Natural killer cell (primary cell): ENCODE measurements around the gene CDC6. TPM values are rescaled to one million over a fixed set of nuclear protein-coding genes. Genes with fewer than 3 reads are reported as not detected.

Source experiments
- ATAC-seq, 3 donors: fragments of 150-1000 bp in 2 of 3; fragments of 200-7000 bp in 1 of 3; cut with Tn5 transposase; 1 replicate in 1 of 3; 2 replicates in 2 of 3; pipeline ENCODE4 v1.10.0; 2021; ENCODE audit warnings: mild to moderate bottlenecking in 2 of 3, moderate library complexity in 2 of 3
- DNase-seq, 2 donors: peaks; one replicate each; pipeline versions ENCODE4 v3.0.0 to v3.0.0-alpha.2; 2013 to 2021; ENCODE audit warnings: mixed read lengths in 1 of 2
- H3K27ac ChIP-seq: one replicate; pipeline ENCODE4 v1.5.1; 2013; ENCODE audit warnings: mild to moderate bottlenecking, low read length
- H3K27me3 ChIP-seq: one replicate; pipeline ENCODE4 v1.6.1; 2013; ENCODE audit warnings: low read length; ENCODE audit not compliant: control insufficient read depth, insufficient read depth
- H3K36me3 ChIP-seq: one replicate; pipeline ENCODE4 v1.6.1; 2013; ENCODE audit warnings: low read length; ENCODE audit not compliant: control insufficient read depth, insufficient read depth
- H3K4me1 ChIP-seq: one replicate; pipeline ENCODE4 v1.6.1; 2013; ENCODE audit warnings: low read length; ENCODE audit not compliant: control insufficient read depth, insufficient read depth
- H3K4me3 ChIP-seq: one replicate; pipeline ENCODE4 v1.5.1; 2013; ENCODE audit warnings: low read length
- H3K9me3 ChIP-seq: one replicate; pipeline ENCODE4 v1.6.1; 2013; ENCODE audit warnings: low read length; ENCODE audit not compliant: control insufficient read depth, insufficient read depth
- H3K27ac Mint-ChIP-seq, 2 donors: one replicate each; pipeline ENCODE4 v1.8.0; 2022; ENCODE audit warnings: mild to moderate bottlenecking in 2 of 2, mixed read lengths in 2 of 2, moderate library complexity in 1 of 2
- H3K27me3 Mint-ChIP-seq, 2 donors: one replicate each; pipeline ENCODE4 v1.8.0; 2022; ENCODE audit warnings: low read depth in 2 of 2, mixed read lengths in 2 of 2
- H3K36me3 Mint-ChIP-seq: one replicate; pipeline ENCODE4 v1.8.0; 2022; ENCODE audit warnings: mixed read lengths
- H3K4me1 Mint-ChIP-seq, 2 donors: one replicate each; pipeline ENCODE4 v1.8.0; 2022; ENCODE audit warnings: mixed read lengths in 2 of 2
- H3K4me3 Mint-ChIP-seq: one replicate; pipeline ENCODE4 v1.8.0; 2022; ENCODE audit warnings: mild to moderate bottlenecking, moderate library complexity, mixed read lengths
- H3K9me3 Mint-ChIP-seq, 2 donors: one replicate each; pipeline ENCODE4 v1.8.0; 2022; ENCODE audit warnings: mixed read lengths in 2 of 2
- WGBS: methylation state at CpG from one replicate; pipeline ENCODE4 v1.1.7; 2013; ENCODE audit warnings: missing lambda C conversion rate; ENCODE audit not compliant: insufficient coverage; 5-methylcytosine and 5-hydroxymethylcytosine counted together
- intact Hi-C: fragments of 100-400 bp; cut with micrococcal nuclease; formaldehyde crosslinking; loops from one replicate; pipeline ENCODE4 v1.14.2; 2022
- total RNA-seq, 4 donors: library from RNA; stranded (reverse); fragments of 120-200 nt in 1 of 4; gene quantifications; one replicate each; pipeline versions ENCODE4 v1.2.3 to v1.2.4, GENCODE V29; 2013 to 2022
- TF ChIP-seq, protein P1 (sequence below): fragments of 200-600 bp; IDR thresholded peaks from one replicate; pipeline ENCODE4 v1.8.0; 2022; ENCODE audit warnings: antibody characterized with exemption

Gene CDC6
- total RNA-seq, 3 donors from 2014 or later (not counting 1 experiment from before 2014, with no cell fraction given): 3.4 to 4.9 (median 3.8) TPM

- H3K36me3 Mint-ChIP-seq: no peaks in the 10 kb centered on the region
- H3K4me1 Mint-ChIP-seq: peaks cover 57 to 68% of the 10 kb centered on the region in 2 donors
- Histone ChIP-seq H3K9me3 (no peaks in the 10 kb centered on the region), H3K4me3 (no peak overlapping the region), H3K27me3 (no peaks in the 10 kb centered on the region), H3K27ac (peak overlapping the region; percentile 61), H3K4me1 (peaks cover 88% of the 10 kb centered on the region), H3K36me3 (peaks cover 21% of the 10 kb centered on the region)
- no peaks in the 10 kb centered on the region for H3K27me3 Mint-ChIP-seq
- DNase-seq (no peak), ATAC-seq (no peak)
- WGBS: 84% methylated on average over 8 of the region's 10 CpGs
- TF ChIP-seq, protein P1, sequence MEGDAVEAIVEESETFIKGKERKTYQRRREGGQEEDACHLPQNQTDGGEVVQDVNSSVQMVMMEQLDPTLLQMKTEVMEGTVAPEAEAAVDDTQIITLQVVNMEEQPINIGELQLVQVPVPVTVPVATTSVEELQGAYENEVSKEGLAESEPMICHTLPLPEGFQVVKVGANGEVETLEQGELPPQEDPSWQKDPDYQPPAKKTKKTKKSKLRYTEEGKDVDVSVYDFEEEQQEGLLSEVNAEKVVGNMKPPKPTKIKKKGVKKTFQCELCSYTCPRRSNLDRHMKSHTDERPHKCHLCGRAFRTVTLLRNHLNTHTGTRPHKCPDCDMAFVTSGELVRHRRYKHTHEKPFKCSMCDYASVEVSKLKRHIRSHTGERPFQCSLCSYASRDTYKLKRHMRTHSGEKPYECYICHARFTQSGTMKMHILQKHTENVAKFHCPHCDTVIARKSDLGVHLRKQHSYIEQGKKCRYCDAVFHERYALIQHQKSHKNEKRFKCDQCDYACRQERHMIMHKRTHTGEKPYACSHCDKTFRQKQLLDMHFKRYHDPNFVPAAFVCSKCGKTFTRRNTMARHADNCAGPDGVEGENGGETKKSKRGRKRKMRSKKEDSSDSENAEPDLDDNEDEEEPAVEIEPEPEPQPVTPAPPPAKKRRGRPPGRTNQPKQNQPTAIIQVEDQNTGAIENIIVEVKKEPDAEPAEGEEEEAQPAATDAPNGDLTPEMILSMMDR: no peak
- no peaks in the 10 kb centered on the region for H3K9me3 Mint-ChIP-seq
- peak overlapping the region; percentile 37 for H3K4me3 Mint-ChIP-seq
- intact Hi-C loops: no loop called here
- H3K27ac Mint-ChIP-seq: peak overlapping the region; percentile 11 to 67
These were observed 43.3 kb downstream of the CDC6 start for GRCh38 chr17:40330850-40331470.

DNA sequence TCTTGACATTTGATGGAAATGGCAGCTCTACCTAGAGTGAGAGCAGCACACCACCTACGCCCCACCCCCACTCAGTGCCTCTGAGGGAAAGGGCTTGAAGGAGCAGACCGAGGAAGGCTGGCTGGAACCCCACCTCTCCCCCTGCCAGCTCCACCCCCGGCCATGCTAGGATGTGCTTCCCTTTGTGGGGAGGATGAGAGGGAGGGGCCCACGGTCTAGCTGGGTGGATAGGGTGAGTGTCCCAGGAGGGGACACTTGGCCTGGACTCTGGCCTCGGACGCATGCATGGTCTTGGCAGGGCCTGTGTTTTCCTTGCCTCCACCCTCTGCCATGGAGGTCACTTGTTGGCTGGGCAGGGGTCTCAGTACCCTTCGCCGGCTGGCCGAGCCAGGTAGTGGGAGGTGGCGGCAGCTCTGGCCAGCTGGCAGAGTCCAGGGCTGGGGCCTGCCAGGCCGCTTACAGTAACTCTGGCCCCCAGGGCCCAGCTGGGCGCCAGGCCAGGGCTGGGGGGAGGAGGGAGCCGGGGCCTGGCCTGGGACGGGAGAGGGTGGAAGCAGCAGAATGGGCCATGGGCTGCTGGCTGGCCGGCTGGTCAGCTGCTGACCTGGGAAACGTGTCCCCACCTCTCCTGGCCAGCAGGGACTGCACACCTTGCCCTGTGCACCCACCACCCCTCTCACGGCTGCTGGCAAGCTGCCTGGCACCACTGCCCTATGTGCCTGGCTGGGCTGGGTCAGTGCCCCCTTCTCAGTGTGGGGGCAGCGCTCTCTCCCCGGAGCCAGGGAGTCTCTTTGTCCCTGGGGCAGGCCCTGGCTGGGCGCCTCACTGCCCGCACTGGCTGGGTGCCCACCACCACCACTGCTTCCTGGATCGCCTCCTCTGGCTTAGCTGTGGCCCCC lies 44.3 kb downstream of the CDC6 start:
- WGBS: 72% methylated on average over 20 of the region's 22 CpGs
- intact Hi-C loops: no loop called here
- no peaks in the 10 kb centered on the region for H3K36me3 Mint-ChIP-seq
- H3K4me3 Mint-ChIP-seq: no peak overlapping the region
- Histone ChIP-seq H3K27me3 (no peaks in the 10 kb centered on the region), H3K27ac (no peak overlapping the region), H3K4me3 (no peak overlapping the region), H3K9me3 (no peaks in the 10 kb centered on the region), H3K4me1 (peaks cover 77% of the 10 kb centered on the region), H3K36me3 (peaks cover 21% of the 10 kb centered on the region)
- peaks cover 49 to 59% of the 10 kb centered on the region in 2 donors for H3K4me1 Mint-ChIP-seq
- no peaks in the 10 kb centered on the region for H3K27me3 Mint-ChIP-seq
- H3K27ac Mint-ChIP-seq: peak overlapping the region; percentile 11 to 78
- DNase-seq: no peak
- H3K9me3 Mint-ChIP-seq: no peaks in the 10 kb centered on the region
- TF ChIP-seq, protein P1: no peak
- ATAC-seq: no peak

DNA sequence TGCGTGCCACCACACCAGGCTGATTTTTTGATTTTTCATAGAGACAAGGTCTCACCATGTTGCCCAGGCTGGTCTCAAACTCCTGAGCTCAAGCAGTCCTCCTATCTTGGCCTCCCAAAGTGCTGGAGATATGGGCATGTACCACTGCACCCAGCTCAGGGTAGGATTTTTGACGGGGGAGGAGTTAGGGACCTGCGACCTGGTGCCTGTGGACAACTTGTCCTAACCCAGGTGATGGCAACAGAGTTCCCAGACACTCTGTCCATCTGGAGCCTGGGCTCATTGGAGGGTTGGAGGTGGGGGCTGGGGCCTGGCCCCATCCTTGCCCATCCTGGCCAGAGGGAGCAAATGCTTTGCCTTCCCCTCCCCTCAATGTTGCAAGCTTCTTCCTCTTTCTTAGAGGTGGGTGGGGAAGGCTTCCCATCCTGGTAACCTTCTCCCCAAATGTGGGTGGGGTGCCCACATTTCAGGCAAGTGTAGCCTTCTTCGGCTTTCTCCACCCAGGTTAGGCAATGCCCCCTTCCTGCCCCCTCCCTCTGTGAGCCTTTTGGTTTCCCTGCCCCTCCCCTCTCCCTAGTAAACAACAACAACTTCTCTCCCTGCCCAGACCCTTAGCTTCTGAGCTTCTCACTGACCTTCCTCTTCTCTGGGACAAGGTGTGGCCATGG lies 46.2 kb downstream of the CDC6 start:
- no peak overlapping the region for H3K4me3 Mint-ChIP-seq
- peaks cover 41 to 59% of the 10 kb centered on the region in 2 donors for H3K4me1 Mint-ChIP-seq
- WGBS: 67% methylated on average over 4 of the region's 4 CpGs
- Histone ChIP-seq H3K27ac (no peak overlapping the region), H3K4me3 (no peak overlapping the region), H3K36me3 (peaks cover 21% of the 10 kb centered on the region), H3K27me3 (no peaks in the 10 kb centered on the region), H3K9me3 (no peaks in the 10 kb centered on the region), H3K4me1 (peaks cover 81% of the 10 kb centered on the region)
- no peaks in the 10 kb centered on the region for H3K9me3 Mint-ChIP-seq
- H3K27ac Mint-ChIP-seq: peak overlapping the region in 1 of 2 donors; percentile 24
- peak in 1 of 3 donors; percentile 31 for ATAC-seq
- TF ChIP-seq, protein P1: no peak
- no peak for DNase-seq
- intact Hi-C loops: no loop called here
- no peaks in the 10 kb centered on the region for H3K36me3 Mint-ChIP-seq
- no peaks in the 10 kb centered on the region for H3K27me3 Mint-ChIP-seq
